Fibroblast of pulmonary artery (primary cell): ENCODE measurements around the gene TNFRSF8.

ENCODE experiments used
- DNase-seq: peaks from one replicate; pipeline ENCODE4 v3.0.0-alpha.2; 2010; ENCODE audit warnings: low read depth
- H3K4me3 ChIP-seq: replicated peaks from 2 replicates; pipeline ENCODE4 v1.5.1; 2011; ENCODE audit warnings: low read depth, mild to moderate bottlenecking, control low read depth, low read length, moderate library complexity
- CTCF ChIP-seq: IDR thresholded peaks from 2 replicates; pipeline ENCODE4 v1.5.1; 2011; ENCODE audit warnings: mild to moderate bottlenecking, control low read depth, low read length, inconsistent platforms; ENCODE audit errors: missing control alignments

Gene TNFRSF8

DNA sequence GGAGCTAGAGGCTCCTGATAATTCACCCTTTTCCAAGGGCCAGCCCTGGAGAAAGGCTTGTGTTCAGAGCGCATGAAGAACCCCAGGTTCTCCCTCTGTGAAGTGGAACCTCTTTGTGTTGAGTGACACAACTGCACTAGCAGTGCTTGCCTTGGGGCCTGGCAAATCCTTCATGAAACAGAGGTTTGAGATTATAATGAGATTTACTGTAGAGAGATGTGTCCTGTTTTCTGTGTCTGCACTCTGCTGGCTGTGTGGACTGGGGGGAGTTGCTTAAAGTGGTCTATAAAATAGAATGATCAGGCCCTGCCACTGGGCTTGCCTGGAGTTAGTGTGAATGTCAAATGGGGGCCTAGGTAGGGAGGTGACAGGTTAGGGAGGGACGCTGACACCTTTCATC is 92.2 kb downstream of the TNFRSF8 start:
- H3K4me3 ChIP-seq, result no peak overlapping the region
- no peak for DNase-seq
- no peak for TF ChIP-seq CTCF

DNA sequence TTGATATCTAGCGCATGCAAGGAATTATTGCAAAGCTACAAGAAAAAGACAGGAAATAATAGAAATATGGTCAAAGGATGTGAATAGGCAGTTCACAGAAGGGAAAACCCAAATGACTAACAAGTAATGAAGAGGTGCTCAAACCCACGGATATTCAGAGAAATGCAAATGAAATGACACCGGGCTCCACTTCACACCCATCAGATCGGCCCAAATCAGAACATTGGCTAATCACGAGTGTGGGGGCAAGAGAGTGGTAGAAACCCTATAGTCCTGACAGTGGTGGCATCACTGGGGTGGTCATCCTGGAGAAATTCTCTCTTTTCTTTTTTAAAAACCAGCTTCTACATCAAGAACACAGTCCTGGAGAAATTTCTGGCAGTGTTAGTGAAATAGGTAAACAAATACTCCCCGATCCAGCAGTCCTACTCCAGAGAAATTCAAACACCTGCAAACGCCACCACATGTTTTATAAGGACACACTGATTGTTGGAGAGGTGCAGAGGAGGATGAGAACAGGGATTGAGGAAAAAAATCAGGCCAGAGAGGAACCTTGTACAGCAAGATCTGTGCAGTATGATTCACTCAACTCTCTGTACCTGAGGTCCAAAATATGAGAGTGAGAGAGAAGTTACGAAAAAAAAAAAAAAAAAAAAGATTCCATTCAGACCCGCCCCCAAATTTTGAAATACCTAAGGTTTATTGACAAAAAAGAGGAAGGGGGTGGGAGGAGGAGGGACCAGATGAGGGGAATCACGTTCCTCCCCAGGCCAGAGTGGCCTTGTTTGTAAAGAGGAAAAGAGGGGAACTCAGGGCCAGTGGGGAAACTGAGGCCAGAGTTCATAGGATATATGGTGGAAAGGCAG is 94.5 kb downstream of the TNFRSF8 start:
- DNase-seq, result no peak
- H3K4me3 ChIP-seq, result no peak overlapping the region
- TF ChIP-seq CTCF, result no peak

- no peak for DNase-seq
- no peak for TF ChIP-seq CTCF
- H3K4me3 ChIP-seq, result no peak overlapping the region
These were observed 95.4 kb downstream of the TNFRSF8 start for GRCh38 chr1:12158357-12159092.

DNA sequence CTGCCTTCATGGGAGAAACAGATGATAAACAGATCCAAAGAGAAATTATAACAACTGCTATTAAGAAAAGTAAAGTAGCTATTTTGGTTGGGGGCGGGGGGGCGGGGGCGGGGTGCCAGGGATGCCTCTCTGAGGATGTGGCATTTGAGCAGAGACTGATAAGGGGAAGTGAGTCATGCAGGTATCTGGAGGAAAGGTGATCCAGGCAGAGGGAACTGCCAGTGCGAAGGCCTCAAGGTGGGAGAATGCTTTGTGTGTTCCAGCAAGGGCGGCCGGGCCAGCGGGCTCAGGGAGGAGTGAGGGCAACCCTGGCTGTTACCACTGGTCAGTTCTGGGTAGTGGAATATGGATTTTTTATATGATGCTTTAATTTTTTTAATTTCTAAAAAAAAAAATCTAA is 96.7 kb downstream of the TNFRSF8 start:
- DNase-seq, result no peak

DNA sequence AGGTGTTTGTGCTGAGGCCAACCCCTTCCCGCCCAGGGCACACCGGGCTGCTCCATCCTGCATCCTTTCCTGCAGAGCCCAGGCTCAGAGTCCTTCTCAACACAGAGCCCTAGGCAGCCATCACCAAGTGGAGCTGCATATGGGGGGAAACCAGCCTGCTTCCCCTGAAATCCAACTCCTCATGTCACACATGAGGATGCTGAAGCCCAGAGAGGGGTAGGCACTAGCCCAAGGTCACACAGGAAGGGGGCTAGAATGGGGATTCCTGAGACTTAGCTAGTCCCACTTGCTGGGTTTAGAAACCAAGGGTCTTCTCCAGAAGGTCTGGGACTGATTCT is 98.2 kb downstream of the TNFRSF8 start:
- no peak overlapping the region for H3K4me3 ChIP-seq
- no peak for DNase-seq
- TF ChIP-seq CTCF, result no peak

More for the DNA sequence above, 96.7 kb downstream of the TNFRSF8 start:
- H3K4me3 ChIP-seq, result no peak overlapping the region
- TF ChIP-seq CTCF, result no peak

DNA sequence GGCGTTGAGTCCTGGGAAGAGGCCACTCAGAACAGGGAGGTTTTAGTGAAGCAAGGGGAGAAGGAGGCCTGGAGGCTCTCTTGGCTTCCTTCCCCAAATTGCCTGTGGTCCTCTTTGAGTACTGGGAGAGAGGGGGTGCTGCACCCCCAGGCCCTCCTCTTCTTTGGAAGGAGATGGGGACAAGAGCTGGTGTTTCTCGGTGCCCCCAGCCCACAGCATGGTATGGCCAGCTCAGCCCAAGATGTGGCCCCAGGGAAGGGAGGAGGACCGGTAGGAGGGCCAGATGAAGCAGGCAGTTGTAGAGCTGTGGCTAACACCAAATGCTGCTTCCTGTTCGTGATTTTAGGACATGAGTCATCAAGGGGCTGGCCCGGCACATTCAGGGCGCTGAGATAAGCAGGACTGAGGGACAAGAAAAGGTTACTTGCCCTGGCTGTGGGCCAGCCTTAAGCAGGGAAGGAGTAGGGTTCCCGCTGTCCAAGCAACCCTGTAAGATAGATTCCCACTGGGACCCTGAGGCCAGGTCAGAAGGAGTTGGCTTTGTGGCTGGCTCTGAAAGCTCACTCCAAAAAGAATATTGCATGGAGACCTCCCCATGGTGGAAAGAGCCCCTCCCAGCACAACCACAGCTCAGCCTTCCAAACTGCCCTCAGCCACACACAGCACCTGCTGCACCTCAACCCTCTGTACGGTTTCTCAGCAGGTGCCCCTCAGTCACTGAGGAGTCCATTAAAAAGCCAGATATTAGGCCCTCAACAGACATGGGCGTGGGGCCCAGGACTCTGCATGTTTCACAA is 98.8 kb downstream of the TNFRSF8 start:
- no peak overlapping the region for H3K4me3 ChIP-seq
- no peak for TF ChIP-seq CTCF
- DNase-seq, result peak; percentile 94
